Gastroesophageal sphincter (tissue), 3 donors: ENCODE measurements around the gene PRDM16.

Experiments
- CTCF ChIP-seq, 4 experiments: fragments of 200-600 bp in 2 of 4; fragments of 450-650 bp in 2 of 4; sonication (generic) in 1 of 4; IDR thresholded peaks; one replicate each; pipeline ENCODE4 v1.5.1; 2017 to 2019; ENCODE audit warnings: antibody characterized with exemption in 4 of 4, mild to moderate bottlenecking in 2 of 4, moderate library complexity in 2 of 4
- POLR2A ChIP-seq, 2 donors: fragments of 450-650 bp; IDR thresholded peaks; one replicate each; pipeline ENCODE4 v1.6.1; 2017; ENCODE audit warnings: antibody characterized with exemption in 2 of 2, mild to moderate bottlenecking in 2 of 2, moderate library complexity in 1 of 2

- TF ChIP-seq POLR2A (IDR thresholded peaks at IDR 0.05) (no peak), CTCF (IDR thresholded peaks at IDR 0.05) (no peak)
Measured at GRCh38 chr1:3420218-3420951, 351.4 kb downstream of the PRDM16 start.
